HG03159 (cell line): Measurements from ENCODE around the gene MGMT.

Experiments
- ATAC-seq: cut with Tn5 transposase; IDR thresholded peaks from one replicate; pipeline ENCODE4 v1.9.1; 2021; ENCODE audit warnings: mild to moderate bottlenecking, moderate library complexity; ENCODE audit not compliant: unreplicated experiment

The MGMT gene

DNA sequence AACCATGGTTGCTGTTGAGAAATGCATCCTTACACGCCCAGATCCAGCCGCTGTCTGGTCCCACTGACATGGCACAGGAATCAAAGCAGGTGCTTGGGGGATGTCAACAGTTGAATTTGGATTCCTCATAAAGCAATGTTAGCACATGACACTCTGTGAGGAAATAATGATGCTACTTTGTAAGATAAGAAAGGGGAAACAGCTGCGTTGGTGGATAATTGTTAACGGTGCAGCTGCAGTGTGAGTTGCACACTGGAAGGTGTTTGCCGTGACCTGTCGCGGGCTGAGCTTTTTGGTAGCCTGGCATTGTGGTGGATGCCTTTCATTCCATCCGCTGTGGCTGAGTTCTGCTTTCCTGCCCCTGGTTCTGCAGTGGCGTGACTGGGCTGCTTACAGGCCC is 113.9 kb downstream of the MGMT start:
- ATAC-seq: no peak

DNA sequence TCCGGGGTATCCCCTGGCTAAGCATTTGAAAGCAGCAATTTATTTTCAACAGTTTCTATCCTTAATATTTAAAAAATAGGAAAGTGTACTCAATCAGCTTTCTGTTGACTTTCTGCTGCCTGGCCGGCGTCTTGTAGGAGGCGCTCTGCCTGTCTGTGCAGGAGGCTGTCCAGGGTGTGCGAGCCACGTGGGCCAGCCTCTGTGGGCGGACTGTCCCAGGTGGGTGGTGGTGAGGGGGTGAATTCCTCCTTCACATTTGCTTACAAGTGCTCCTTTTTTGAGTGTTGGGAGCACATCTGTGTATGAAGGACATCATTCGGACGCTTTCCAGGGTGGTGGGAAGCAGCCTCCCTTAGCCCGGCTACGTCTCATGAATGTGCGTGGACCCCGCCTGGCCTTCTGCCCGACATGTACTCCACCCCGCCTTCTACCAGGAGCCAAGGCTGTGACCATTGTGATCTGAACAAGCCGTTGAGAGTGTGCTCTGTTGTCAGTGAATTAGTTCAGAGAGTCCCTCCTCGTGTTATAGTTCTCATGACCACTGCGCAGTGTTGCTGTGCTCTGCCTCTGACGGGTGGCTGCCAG is 114.9 kb downstream of the MGMT start:
- ATAC-seq: no peak

DNA sequence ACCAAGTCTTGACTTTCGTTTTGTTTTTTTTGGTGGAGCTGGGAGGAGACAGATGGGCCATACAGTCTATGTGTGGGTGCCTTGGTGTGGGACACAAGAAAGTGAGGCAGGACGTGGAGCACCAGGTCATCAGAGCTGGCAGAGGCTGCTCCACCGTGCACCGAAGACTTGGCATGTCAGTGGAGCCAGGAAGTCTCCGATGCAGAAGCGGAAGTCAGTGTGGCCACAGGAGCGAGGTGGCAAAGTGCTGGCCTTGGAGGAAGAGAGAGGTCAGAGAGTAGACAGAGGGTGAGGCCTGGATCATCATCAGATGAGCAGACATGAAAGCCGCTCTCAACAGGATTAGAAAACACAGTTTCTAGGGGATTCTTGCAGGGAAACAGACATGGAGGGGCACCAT is 116.8 kb downstream of the MGMT start:
- ATAC-seq: no peak

DNA sequence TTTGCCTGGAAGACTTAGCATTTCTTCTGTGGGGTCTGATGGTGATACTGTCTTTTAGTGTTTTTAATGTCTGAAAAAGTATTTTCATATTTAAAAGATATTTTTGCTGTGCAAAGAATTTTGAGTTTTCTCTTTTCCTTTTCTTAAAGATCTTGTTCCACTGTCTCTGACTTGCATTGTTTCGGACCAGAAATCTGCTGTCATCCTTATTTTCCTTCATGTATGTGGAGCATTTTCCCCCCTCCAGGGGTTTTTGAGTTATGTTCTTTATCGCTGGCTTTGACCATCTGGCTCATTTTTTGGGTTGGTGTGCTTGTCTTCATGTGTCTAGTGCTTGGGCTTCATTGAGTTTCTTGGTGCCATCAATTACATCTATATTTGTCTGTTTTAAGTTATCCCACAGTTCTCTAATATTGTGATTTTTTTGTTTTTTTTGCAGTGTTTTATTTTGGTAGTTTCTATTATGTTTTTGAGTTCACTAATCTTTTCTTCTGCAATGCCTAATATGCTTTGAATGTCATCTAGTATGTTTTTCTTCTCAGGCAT is 119.9 kb downstream of the MGMT start:
- no peak for ATAC-seq

DNA sequence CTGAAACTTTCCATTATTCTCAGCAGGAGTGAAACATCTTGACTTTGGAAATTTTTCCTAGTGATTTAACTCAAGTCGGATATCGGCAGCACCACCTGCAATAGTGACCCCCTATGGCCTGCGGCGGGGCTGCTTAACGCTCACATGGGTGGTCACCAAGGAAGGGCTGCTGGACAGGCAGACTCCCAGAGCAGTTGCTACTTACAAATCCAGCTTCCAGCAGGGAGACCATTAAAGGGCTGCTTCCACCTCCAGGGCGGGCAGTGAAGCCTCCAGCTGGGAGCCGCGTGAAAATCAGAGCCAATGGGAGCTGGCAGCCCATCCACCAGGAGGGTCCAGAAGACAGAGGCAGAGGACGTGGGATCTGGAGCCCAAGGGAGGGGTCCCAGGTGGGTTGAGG is 122.5 kb downstream of the MGMT start:
- ATAC-seq: no peak

DNA sequence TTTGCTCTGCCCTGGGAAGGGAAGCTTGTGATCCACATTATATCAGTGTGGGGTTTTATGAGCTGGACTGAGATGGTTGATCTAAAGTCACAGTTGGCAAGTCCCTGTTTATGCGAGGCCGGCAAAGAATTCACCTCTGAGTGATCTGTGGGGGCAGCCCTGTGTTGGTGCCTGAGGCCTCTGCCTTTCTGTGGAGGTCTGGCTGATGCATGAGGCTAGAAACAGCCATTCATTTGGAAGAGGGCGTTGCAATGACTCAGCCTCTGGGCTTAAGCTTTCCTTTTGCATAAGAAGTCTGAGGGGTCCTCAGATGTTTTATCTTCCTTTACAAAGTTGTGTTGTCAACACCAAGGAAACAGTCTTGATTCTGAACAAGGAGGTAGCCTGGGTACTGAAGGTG is 126.9 kb downstream of the MGMT start:
- no peak for ATAC-seq

DNA sequence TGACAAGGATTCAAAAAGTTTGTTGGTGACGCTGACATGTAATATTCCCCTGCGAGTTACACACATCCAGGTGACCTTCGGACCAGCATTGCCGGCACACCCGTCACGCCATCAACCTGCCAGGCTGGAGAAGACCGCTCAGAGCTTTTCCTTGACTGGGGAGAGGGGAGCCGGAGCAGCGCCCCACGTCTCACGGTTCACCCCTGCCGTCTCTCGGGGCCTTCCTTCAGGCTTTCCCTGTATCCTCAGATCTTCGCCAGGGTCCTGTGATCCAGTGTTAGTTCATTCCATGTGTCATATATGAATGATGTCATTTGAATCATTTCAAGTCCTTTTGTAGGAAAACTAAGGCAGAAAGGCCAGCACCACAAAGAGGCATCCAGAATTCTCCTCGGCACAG is 127.8 kb downstream of the MGMT start:
- ATAC-seq: no peak

DNA sequence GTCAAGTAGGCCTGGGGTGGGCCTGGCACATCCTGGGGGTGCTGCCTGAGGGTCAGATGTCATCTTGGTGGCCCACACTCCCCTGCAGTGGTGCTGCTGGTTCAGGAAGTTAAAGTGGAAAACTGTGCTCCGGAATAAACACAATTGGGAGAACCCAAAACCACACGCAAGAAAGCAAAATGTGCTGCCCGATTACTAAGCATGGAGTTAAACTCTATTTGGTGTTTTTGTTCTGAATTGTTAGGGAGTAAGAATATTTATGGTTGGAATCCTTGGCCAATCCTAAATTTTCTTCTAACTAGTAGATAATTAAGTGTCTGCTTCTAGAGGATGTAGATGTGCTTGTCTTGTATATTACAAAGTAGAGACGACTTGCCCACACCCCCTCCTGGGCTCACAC is 131.4 kb downstream of the MGMT start:
- ATAC-seq: no peak

DNA sequence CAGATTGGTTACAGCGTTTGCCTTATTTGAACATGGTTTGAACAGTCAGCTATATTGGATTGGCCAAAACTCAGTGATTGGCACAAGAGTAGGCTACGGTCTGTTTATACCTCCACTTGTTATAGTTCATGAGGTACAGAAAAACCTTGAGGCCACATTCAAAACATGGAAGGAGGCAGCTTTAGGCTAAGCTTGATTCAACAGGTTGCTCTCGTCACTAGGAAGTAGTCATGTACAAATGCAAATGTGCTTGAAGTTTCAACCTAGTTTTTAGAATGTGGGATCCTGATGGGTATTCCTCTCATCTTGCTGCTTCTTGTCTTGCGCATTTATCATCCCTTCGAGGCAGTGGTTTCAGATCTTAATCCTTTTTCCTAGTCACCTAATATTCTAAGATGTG is 132.1 kb downstream of the MGMT start:
- no peak for ATAC-seq

DNA sequence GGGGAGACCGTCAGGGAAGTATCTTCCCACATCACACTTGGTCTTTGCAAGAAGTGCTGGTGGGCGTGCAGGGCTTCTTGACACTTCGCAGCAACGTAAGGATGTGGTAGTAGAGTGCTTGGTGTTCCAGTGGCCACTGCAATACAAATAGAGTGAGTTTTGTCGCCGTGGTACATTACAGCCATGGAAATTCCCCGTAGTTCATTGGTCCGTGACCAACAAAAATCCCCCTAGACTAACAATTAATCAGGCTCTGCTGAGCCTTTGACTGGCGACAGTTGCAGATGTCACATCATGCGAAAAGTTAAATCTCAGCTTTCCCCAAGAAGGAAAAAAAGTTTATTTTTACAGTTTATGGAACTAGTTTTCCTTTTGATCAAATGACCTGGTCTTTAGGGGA is 134.7 kb downstream of the MGMT start:
- no peak for ATAC-seq

DNA sequence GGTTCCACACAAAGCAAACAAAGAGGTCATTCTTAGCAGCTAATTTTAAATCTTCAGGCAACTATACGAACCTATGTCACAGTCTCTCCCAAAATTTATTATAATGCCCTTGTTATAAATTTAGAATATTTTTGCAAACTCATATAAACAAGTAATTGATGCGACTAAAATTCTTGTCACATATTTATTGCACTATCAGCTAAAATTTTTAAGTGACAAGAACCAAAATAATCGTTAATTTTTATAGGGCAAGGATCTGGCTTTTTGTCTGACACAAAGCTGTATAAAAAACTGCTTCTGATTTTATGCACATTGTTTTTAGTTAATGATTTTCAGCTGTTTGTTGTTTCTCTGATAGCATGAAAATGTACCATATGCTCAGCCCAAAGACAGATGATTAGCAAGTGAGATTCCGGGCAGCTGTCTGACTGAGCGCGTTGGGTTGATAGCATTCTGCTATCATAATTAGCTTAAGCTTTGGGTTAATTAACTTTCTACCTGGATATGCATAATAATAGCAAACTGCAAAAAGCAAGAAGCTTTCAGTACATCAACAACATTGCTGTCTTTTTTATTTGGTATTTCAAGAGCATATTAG is 136.0 kb downstream of the MGMT start:
- no peak for ATAC-seq

DNA sequence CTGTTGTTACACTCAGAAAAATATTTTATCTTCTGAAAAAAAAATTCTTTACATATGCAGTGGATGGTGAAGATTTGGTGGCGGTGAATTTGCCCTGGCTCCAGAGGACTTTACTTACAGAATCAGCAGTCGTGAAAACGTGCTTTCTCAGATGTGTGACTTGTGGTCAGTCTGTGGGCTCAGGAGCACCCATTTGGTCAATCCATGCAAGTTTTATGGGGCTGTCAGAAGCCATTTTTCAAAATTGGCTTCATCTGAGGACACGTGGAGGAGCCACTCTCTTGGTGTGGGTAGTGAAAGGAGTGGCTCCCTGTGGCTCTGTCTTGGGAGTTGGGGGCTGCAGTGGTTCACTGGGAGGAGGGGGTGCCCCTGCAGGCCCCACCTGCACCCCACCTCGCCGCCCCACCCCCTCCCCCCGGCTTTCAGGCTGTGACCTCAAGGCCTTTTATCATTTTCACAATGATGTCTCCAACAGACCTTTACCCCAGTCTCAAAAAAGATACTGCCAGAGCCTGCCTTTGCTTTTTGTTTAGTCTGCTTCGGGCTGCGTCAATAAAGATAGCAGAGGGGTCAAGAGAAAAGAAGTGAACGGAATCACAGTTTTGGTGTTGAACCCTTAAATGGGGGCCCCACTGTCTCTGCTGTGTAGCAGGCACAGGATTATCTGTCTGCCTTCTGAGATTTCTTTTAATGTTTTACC is 137.4 kb downstream of the MGMT start:
- ATAC-seq: no peak

DNA sequence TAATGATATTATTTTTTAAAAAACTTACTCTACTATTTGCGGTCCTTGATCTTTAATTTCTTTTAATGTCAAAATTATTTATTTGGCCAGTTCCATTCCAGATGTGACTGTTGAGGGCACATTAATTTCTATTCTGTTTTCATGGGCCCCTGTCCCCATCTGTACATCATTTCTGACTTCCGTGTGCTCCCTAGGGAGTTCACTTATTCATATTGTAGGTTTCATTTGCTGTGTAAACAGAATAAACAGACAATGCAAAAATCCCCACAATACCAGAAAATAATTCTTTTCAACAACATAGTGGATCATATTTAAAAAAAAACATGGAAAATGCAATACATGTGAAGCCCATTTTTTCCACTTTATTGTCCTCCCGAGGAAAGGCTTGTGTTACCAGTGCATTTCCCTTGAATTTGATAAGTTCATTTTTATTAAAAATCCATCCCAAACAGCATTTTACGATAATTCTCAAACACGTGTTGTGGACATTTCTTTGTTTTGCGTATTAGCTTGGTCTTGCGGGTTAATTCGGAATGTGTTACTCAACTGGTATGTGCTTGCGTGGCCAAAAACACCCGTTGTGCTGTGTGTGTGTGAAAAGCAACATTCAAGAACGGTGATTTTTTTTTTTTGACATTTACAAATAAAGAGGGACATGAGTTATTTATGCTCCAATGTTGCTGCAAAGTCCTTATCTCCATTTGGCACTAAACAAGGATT is 138.4 kb downstream of the MGMT start:
- no peak for ATAC-seq

DNA sequence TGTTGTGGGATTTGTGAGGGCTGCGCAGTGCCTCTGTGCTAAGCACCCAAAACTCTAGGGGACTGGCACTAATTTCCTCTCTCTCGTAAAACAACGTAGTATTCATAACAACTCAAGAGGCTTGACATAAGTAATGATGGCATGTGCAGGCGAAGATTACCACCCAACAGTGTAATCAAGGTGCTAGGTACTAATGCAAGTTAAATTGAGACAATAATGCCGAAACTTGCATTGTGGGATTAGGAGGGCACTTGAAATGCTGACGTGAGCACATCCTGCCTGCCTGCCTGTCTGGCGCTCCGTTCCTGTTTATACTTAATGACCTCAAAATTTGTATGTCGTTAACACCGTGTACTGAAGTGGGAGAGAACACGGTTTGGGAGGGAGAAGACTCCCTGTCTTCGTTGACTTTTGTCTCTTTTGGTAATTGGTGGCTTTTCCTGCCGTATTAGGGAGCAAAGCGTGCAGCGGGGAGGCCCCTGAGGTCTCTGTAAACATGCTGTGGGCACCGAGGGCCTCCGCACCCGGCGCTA is 139.0 kb downstream of the MGMT start:
- ATAC-seq: no peak

DNA sequence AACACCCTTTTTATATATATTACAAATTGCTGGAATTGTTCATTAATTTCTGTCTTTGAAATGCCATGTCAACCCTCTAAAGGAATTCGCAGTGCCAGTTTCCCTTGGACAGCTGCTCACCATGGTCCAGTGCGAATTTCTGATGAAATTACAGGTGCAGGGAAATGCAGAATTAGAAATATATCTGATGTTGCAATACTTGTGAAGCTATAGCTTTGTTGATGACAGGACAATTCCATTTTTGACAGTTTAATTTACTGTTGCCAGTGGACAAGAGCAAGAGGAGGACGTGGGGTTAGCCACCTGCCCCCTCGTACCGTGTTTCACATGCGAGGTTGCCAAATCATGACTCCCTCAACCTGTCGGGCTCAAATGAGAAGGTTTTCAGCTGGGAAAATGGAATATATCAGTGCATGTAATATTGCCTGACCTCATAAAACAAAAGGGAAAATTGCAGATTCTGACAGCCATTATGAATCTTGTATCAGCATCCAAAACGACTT is 140.6 kb downstream of the MGMT start:
- ATAC-seq: no peak

DNA sequence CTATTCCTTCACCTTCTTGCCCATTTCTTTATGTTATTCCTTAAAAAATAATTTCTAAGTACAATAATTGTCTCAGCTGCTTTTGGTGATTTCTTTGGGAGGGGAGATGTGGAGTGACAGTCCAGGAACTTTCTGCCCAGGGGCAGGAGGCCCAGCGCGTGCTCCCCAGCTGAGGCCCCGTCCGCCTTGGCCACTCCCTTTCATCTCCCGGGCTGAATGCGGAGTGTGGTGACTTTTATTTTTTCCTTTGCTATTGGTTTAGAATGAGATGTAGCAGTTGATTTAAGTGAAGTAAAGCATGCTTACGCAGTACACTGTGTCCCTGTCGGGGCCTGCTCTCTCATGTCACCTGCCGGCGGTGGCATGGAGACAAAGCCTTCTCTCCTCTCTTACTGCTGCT is 141.6 kb downstream of the MGMT start:
- no peak for ATAC-seq

DNA sequence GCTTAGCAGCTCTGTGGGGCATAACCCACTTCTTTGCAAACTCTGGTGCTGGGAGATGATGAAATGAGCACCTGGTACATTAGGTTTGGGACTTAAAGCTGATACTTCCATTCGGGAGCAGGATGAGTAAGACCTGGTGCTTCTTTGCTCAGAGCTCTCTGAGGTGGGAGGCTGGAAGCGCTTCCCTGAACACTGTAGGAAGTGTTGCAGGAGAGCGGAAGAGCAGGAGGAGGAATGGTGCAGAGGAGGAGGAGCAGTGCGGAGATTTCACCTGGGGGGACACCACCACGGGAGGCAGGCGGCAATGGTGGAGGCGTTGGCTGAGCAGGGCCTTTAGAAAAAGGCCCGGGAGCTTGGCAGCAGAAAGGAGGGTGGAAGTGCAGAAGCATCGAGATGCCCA is 142.5 kb downstream of the MGMT start:
- no peak for ATAC-seq

DNA sequence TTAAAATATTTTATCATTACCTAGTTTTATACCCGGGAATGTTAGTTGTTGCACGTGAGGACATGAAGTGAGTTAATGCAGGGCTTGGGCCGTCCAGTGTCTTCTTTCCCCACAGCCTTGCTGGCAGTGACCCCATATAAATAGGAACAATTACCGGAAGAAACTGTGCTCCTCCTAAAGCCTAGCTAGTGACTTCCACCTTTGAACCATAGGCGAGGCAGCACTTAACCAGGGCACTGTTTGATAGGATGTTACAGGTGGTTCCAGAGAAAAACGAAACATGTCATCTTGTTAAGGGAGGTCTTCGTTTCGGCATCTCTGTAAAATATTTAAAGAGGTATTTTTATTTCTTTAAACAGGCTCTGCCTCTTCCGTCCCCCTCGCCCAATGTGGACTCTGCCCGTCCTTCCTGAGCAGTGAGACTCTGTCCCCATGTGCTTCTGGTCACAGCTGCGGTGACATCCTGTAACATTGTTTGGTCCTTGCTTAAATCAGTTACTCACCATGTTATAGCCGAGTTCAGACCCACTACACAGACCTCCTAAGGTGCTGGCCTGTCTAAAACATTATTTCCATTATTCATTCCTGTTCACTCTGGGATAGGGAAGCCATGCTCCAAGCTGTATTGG is 145.6 kb downstream of the MGMT start:
- no peak for ATAC-seq

DNA sequence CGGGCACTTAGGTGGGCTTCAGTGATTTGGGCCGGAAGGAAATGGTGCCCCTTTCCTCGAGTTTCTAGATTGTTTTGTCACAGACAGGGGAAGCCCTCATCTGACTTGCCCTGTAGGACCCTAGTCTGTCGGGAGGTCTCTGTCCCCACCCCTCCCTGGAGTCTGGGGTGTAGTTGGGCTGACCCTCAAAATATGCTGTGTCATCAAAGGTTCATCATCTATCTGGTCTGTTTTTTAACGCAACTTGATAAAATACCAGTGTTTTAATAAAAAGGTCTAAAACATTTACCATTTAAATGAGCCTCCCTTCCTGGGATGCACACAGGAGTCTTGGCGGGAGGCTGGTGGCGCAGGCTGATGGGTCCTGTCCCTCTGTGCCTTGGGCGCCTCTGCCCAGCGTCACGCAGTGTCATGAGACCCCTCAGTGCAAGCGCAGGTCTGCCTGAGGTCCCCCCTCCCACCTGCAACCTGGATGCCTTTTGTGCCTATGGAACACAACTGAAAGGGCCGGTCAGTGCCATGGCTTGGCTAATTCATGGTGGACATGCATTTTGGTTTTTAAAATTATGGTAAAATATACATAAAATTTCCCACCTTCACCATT is 146.4 kb downstream of the MGMT start:
- ATAC-seq: no peak

DNA sequence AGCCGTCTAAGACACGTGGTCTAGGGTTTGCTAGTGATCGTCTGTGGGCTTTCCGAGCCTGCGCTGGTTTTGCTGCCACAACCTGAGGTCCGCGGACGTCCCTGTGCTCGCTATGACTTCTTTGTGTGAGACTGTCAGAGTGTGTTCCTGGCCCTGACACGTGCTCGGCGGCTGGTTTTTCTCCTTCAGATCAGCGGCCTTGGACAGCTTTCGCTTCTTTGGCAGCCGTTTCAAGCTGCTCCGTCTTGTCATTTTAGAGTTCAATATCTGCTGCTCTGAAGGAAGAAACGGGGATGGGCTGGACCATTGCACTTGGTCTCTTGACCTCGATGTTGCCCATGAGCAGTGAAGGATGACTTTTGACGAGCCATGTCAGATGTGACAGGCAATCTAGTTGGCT is 147.3 kb downstream of the MGMT start:
- no peak for ATAC-seq
